ENCODE data around the gene ANKRD9.
A peak's percentile ranks its signal among the peaks of the same experiment; 100 is the strongest.
"Not testable (repeated sequence)": the region's sequence is repeated elsewhere in the genome, so short reads cannot be mapped to it uniquely, and the experiment has no call there.

The ANKRD9 gene, protein sequence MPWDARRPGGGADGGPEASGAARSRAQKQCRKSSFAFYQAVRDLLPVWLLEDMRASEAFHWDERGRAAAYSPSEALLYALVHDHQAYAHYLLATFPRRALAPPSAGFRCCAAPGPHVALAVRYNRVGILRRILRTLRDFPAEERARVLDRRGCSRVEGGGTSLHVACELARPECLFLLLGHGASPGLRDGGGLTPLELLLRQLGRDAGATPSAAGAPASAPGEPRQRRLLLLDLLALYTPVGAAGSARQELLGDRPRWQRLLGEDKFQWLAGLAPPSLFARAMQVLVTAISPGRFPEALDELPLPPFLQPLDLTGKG

DNA sequence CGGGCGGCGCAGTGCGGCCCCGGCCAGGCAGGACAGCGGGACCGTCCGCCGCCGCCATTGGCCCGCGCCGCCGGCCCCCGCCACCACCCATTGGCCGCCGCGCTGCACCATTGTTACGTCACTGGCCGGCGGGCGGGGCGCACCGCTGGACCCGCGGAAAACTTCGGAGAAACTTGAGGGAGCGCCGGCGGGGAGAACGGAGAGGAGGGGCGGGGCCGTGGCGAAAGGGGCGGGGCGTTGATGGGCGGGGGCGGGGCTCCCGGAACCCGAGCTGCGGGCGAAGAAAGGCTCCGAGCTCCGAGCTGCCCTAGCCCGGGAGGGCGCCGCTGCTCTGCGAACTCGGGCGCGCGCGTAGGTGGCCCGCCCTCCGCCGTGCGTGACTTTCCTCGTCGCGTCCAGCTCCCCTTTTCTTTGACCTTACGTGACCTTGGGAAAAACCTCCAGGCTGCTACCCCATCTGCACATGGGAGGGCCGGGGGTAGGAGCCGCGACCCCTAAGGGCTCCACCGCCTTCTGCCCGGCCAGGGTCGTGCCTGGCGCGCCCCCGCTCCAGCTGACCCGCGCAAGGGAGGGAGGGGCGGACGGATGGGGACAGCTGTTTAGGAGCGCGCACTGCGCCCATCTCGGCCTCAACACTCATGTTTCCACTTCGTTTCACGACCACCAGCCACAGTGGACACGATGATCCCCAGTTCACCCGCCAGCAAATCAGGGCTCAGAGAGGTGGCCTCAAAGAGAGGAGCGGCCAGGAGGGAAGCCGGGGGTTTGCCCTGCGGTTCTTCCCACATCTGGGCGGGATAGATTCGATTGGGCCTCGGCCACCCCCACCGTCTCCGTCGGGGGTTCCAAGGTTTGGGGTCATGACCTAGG, at the start of gene ANKRD9:
Gene ANKRD9 (minus strand): TSS at position 31 of the 870 bp plus-strand sequence. CDS start 1,887 bp downstream, outside the sequence.
- DNase-seq: peak; percentile 92

DNA sequence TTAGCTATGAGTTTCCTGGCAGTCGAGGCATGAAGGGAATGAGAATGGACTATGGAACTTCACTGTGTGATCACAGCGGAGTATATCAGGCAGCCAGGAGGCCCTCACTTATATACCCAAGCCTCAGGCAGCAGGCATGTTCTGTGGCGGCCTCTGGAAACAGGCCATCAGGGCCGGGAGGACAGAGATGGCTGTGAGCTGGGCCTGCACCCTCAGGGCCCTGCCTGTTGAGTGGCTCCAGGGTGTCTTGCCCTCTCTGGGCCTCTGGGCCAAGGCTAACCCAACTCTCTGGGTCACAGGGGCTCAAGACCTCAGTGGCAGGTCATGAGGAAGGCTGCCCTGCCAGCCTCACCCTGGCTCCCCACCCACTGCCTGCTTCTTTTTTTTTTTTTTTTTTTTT, 49.0 kb upstream of the ANKRD9 start:
- no peak for DNase-seq

GRCh38 chr14:102557434-102558226, 48.1 kb upstream of the ANKRD9 start:
- no peak for DNase-seq

GRCh38 chr14:102556098-102556677, 46.6 kb upstream of the ANKRD9 start:
- DNase-seq: no peak

DNA sequence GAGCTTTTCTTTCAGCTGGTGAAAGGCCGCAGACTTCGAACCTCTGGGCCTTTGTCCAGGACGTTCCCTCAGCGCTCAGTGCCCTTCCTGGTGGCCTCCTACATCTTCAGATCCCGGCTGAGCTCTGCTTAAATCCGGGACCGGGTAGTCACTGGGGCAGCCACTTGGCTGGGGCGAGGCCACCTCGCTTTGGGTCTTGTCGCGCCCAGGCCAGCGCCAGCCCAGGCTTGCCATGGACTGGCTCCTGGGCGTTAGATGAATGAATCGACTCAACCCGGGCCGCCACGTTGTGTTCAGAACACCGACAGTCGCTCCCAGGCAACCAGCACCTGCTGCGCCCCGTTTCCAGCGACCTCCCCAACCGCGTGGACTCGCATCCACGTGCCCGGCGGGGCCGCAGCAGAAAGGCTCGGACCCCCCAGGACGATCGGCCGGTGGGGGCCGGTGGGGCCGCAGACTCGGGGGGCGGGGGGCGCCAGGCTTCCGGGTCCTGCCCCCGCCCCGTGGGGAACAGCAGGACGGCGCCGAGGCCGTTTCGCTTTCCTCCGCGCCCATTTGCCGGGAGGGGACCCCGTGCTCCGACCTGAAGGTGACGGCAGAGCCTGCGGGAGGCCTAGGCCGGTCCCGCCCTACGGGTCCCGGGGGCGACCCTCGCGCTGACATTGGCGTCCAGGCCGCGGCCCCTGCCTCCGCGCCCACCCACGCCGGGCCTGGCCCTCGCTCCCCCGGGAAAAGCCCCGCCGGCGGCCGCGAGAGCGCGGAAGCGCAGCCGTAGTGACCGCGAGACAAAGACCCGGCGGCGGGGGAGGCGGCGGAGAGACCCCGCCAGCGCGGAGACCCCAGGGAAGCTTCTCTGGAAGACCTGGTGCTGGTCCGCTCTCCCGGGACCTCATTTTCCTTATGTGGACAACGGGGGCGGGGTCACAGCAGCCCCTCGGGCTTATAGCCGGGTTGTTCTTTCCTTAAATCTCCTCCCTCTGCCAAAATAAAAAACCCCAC, 45.5 kb upstream of the ANKRD9 start:
- peak; percentile 33 for DNase-seq

GRCh38 chr14:102551995-102552705, 42.6 kb upstream of the ANKRD9 start:
- no peak for DNase-seq

DNA sequence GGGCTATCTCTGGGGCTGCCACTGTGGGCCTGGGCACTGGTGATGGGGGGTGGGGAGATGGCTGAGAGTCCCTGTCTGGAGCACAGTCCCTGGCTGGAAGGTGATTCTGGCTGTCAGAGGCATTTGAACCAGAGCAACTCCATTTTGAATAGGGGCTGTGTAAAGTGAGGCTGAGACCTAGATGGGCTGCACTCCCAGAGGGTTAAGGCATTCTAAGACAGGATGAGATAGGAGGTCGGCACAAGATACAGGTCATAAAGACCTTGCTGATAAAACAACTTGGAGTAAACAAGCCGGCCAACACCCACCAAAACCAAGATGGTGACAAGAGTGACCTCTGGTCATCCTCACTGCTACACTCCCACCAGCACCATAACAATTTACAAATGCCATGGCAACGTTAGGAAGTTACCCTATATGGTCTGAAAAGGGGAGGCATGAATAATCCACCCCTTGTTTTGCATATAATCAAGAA, 41.4 kb upstream of the ANKRD9 start:
- not testable (repeated sequence) for DNase-seq

DNA sequence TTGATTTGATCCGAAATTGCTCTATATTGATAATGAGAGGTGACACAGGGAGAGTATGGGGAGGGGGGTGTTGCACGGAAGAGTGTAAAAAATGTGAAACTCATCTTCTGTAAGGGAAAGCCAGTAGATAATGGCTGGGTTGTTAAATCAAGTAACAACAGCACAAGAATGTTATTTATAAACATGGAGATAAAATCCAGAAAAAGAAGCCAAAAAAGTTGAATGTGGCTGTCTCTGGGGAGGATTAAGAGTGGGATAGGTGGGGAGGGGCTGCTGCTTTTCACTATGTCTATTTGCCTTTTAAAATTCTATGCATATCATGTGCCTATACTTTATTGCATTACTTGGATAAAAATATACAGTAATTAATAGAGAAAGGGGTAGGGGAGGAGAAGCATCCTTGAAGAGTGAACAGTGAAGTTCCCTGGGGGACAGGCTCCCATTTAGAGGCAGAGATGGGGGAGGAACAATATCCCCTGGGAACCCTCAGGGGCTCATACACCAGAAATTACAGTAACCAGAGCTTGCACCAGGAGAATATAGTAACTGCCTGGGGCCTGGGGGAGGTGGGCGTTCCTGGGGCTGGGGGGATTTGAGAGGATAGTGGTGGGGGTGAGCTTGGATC, 39.2 kb upstream of the ANKRD9 start:
- peak; percentile 79 for DNase-seq

GRCh38 chr14:102545461-102546265, 36.1 kb upstream of the ANKRD9 start:
- DNase-seq: no peak

GRCh38 chr14:102544747-102545460, 35.3 kb upstream of the ANKRD9 start:
- DNase-seq: no peak

- no peak for DNase-seq
These were observed 34.6 kb upstream of the ANKRD9 start for GRCh38 chr14:102544046-102544746.

- no peak for DNase-seq
These were observed 32.2 kb upstream of the ANKRD9 start for GRCh38 chr14:102541771-102542170.

- not testable (repeated sequence) for DNase-seq
These were observed 31.5 kb upstream of the ANKRD9 start for GRCh38 chr14:102541029-102541491.

DNA sequence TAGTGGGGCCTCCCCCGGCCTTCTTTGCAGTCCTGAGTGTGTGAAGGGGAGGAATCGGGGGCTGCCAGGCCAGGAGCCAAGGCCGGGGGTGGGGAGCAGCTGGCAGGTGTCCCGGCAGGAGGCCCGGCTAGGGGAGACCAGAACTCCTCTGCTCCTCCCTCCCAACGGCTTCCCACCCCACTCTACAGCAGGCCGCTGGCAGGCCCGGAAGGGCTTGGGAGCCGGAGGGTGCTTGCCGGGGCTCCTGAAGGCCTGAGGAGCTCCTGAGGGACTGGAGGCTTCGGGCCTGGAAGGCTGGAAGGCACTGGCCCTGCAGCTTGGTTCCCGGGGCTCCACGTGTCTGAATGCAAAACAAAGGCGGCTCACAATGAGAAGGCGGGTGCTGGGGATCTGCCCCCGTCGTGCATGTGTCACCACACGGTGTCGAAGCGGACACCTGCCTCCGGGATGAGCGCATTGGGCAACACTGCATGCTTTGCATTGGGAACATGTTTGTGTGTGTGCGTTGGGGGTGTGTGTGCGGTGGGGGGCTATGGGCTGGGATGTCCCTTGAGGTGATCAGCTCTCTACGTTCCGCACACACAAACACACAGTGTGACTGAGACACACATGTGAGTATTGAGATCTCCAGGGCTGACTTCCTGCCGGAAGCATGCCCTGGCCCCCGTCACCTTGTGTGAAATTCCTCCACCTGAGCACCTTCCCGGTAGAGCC, 30.9 kb upstream of the ANKRD9 start:
- DNase-seq: peak; percentile 58

DNA sequence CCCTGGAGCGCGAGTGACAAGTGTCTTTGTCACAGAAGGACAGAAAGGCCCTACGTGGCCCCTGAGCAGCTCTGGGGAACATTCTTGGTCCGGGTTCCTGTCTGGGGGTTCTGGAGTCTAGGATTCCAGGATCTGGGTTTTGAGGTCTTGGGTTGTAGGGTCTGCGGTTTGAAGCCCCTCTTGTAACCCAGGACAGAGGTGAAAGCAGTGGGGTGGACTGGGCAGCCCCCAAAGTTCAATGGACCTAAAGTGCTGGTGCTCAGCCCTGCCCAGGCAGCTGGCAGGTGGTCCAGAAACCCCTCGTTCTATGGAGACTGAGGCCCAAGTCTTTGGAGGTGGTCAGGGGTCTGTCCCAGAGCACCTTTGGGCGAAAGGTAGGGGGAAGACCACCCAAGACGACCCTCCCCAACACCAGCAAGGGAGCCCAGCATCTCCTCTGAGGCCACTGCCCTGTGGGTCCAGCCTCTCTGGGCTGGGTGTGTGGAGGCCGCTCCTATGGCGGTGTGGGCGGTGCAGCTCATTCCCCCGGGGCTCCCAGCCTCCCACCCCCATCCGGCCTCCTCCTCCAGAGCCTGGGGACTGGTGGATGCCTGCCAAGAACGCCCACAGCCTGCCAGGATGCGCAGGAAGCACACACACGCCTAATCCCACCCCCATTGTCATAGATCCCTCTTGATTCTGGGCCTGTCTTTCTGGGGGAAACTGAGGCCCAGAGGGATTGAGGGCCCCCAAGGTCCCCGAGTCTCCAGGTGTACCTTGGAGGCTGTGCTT, 30.2 kb upstream of the ANKRD9 start:
- DNase-seq: peak; percentile 89

Measured in NCI-H1436 (cell line).